Peyer's patch (tissue), 4 donors: ENCODE measurements around the gene IFITM5.

Experiments used
- POLR2A ChIP-seq, 2 donors: fragments of 450-650 bp; IDR thresholded peaks; one replicate each; pipeline ENCODE4 v1.5.1; 2017; ENCODE audit warnings: antibody characterized with exemption in 2 of 2, mild to moderate bottlenecking in 2 of 2, moderate library complexity in 2 of 2
- TF ChIP-seq, protein P1 (sequence below), 6 experiments: fragments of 450-650 bp in 4 of 6; fragments of 200-600 bp in 2 of 6; sonication (generic) in 1 of 6; IDR thresholded peaks; one replicate each; pipeline ENCODE4 v1.5.1; 2017 to 2019; ENCODE audit warnings: antibody characterized with exemption in 6 of 6, mild to moderate bottlenecking in 3 of 6, moderate library complexity in 1 of 6

DNA sequence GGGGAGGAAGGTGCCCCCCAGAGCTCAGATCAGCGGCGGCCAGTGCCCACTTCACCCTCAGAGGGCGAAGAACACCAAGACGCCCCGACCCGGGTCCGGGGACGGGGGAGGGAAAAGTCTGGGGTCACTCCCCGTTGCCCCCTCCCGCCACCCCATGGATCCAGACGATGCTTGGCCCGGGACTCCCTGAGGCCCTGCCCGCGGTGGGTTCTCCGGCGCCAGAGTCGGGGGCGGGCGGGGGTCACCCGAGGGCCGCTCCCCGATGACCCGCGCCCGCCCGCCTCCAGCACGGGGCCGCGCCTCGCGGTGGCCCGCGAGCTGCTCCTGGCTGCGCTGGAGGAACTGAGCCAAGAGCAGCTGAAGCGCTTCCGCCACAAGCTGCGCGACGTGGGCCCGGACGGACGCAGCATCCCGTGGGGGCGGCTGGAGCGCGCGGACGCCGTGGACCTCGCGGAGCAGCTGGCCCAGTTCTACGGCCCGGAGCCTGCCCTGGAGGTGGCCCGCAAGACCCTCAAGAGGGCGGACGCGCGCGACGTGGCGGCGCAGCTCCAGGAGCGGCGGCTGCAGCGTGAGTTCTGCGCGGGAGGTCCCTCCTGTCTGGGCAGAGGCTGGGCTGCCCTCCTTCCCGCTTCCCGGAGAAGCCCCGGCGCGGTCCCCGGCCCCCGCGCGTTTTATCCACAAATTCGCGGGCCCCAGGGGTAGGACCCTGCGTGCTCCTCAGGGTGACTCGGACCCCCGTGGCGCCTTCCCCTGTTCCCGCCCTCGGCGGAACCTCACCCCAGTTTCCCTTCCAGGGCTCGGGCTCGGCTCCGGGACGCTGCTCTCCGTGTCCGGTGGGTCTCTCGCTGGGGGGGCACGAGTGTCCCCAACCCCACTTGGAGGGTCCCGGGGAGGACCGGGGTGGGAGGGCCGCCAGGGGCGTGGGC, 20.0 kb downstream of the IFITM5 start:
- TF ChIP-seq, protein P1, sequence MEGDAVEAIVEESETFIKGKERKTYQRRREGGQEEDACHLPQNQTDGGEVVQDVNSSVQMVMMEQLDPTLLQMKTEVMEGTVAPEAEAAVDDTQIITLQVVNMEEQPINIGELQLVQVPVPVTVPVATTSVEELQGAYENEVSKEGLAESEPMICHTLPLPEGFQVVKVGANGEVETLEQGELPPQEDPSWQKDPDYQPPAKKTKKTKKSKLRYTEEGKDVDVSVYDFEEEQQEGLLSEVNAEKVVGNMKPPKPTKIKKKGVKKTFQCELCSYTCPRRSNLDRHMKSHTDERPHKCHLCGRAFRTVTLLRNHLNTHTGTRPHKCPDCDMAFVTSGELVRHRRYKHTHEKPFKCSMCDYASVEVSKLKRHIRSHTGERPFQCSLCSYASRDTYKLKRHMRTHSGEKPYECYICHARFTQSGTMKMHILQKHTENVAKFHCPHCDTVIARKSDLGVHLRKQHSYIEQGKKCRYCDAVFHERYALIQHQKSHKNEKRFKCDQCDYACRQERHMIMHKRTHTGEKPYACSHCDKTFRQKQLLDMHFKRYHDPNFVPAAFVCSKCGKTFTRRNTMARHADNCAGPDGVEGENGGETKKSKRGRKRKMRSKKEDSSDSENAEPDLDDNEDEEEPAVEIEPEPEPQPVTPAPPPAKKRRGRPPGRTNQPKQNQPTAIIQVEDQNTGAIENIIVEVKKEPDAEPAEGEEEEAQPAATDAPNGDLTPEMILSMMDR (IDR thresholded peaks at IDR 0.05), result no peak
- peak in 1 of 2 donors; percentile 7 for TF ChIP-seq POLR2A (IDR thresholded peaks at IDR 0.05)
